Measurements from ENCODE around the gene CAMSAP1. TPM values are rescaled to one million over a fixed set of nuclear protein-coding genes. Genes with fewer than 3 reads are reported as not detected.

CAMSAP1 gene
- total RNA-seq, 6 experiments from 2014 or later: 5.2 to 16.1 (median 10.4) TPM

DNA sequence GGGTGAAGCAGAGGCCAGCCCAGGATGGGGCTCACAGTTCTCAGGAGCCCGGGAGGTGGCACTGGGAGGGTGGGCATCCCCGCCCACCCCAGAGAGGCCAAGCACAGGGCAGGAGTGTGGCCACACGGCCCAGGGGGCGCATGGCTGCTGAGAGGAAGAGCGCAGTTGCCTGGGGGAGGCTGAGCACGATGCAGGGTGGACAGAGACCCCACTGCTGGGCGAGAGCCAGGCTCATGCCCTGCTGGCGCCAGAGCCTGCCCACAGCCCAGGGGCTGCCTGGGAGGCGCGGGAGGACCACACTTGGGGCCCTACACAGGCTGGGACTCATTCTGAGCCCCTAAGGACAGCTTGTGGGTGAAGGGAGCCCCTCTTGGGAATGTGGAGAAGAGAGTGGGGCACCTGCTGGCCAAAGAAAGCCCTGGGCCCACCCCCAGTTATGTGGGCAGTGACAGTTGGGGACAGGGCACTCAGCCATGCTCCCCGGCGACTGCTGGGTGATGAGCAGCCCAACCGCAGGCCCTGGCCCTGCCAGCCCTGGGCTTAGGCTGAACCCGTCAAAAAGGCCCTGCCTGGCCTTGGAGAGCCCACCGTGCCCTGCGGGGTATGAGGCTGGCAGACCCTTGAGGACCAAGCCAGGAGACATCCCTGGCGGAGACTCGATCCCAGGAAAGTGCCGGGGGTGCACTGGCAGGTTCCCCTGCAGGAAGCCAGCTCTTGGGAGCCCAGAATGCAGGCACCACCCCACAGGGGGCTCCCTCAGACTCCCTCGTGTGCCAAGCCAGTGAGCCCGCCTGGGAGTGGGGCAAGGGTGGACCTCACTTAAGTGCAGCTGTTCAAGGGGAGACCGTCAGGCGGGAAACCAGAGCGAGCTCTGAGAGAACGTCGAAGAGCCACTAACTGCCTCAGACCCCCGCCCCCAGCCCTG lies 21.6 kb upstream of the CAMSAP1 start:
- peak in 1 of 3 donors; percentile 37 for DNase-seq
- H3K36me3 ChIP-seq: peaks cover 0 to 21% (median 0%) of the 10 kb centered on the region in 4 donors

DNA sequence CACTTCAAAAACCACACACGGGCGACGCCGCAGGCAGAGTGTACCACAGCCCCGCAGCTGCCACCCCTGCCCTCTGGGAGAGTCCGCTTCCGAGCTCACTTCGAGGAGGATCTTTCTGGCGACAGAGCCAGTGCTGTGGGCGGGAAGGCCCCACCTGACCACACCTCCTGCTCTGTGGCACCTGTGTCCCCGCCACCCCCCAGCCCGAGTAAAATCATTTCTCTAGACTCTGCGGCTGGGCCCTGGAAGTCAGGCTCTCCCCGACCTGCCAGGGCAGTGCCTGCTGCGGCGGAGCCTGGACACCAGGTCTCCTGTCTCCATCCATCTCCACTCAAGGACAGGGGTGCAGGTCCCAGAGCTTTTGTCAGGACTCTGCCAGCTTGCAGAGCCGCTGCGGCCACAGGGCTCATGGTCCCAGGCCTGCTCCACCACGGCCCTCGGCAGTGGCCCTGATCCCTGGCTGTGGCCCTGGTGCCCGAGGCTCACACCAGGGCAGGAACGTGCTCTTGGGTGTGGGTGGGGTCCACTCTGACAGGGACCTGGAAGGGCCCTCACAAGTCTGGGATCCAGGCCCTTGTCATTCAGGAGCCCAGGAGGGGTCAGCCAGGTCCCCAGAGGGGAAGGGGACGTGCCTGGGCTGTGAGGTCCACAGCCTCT lies 20.9 kb upstream of the CAMSAP1 start:
- no peak overlapping the region for H3K4me3 ChIP-seq
- intact Hi-C loops (cut with DNase I): no loop called here
- no peaks in the 10 kb centered on the region for H3K27me3 ChIP-seq
- H3K4me1 ChIP-seq: no peaks in the 10 kb centered on the region
- no peak overlapping the region for H3K27ac ChIP-seq
- no peaks in the 10 kb centered on the region for H3K9me3 ChIP-seq
- 98% methylated on average over 8 of the region's 23 CpGs for WGBS (ENCODE audit: insufficient coverage, low coverage, low lambda C conversion rate, missing lambda C conversion rate)
- TF ChIP-seq CTCF (IDR thresholded peaks at IDR 0.05): no peak
- no peak for TF ChIP-seq POLR2A (IDR thresholded peaks at IDR 0.05)
- ATAC-seq (no peak), DNase-seq (peak in 1 of 3 donors; percentile 42)
- peaks cover 0 to 20% (median 0%) of the 10 kb centered on the region in 4 donors for H3K36me3 ChIP-seq

More for the DNA sequence above, 21.6 kb upstream of the CAMSAP1 start:
- TF ChIP-seq CTCF (IDR thresholded peaks at IDR 0.05) (no peak), POLR2A (IDR thresholded peaks at IDR 0.05) (no peak)
- intact Hi-C loops (cut with DNase I): no loop called here
- no peak for ATAC-seq
- Histone ChIP-seq H3K4me1 (no peaks in the 10 kb centered on the region), H3K27me3 (no peaks in the 10 kb centered on the region), H3K27ac (no peak overlapping the region), H3K9me3 (no peaks in the 10 kb centered on the region), H3K4me3 (no peak overlapping the region)
- WGBS (ENCODE audit: insufficient coverage, low coverage, low lambda C conversion rate, missing lambda C conversion rate): 0% methylated on average over 1 of the region's 27 CpGs

- 100% methylated on average over 3 of the region's 25 CpGs for WGBS (ENCODE audit: insufficient coverage, low coverage, low lambda C conversion rate, missing lambda C conversion rate)
- ATAC-seq: peak in 1 of 4 donors; percentile 5
Observed at GRCh38 chr9:135927195-135928013, 20.1 kb upstream of the CAMSAP1 start.

More at GRCh38 chr9:135927195-135928013, 20.1 kb upstream of the CAMSAP1 start:
- Histone ChIP-seq H3K27ac (no peak overlapping the region), H3K4me1 (no peaks in the 10 kb centered on the region), H3K36me3 (peaks cover 0 to 12% (median 0%) of the 10 kb centered on the region in 4 donors), H3K9me3 (no peaks in the 10 kb centered on the region), H3K4me3 (no peak overlapping the region), H3K27me3 (no peaks in the 10 kb centered on the region)
- no peak for TF ChIP-seq POLR2A (IDR thresholded peaks at IDR 0.05)
- no peak for TF ChIP-seq CTCF (IDR thresholded peaks at IDR 0.05)
- intact Hi-C loops (cut with DNase I): no loop called here
- DNase-seq: peak in 1 of 3 donors; percentile 38
